HT-29 (cell line): ENCODE data around the gene GABBR2. TPM values are rescaled to one million over a fixed set of nuclear protein-coding genes. Genes with fewer than 3 reads are reported as not detected.

Source experiments
- DNase-seq: peaks from one replicate; pipeline ENCODE4 v3.0.0-alpha.2; 2015; ENCODE audit warnings: low spot score
- total RNA-seq: library from RNA; depleted of rRNA; stranded (reverse); fragments of >200 nt; shearing (Covaris generic); gene quantifications from 2 replicates; pipeline ENCODE4 v1.2.3, GENCODE V29; 2014

The GABBR2 gene
- total RNA-seq, 1 experiment from 2014 or later = not detected

GRCh38 chr9:98345011-98345410, 363.7 kb downstream of the GABBR2 start:
- no peak for DNase-seq

GRCh38 chr9:98344581-98344980, 364.2 kb downstream of the GABBR2 start:
- DNase-seq = no peak

GRCh38 chr9:98342820-98343210, 365.9 kb downstream of the GABBR2 start:
- DNase-seq = no peak

GRCh38 chr9:98342098-98342819, 366.5 kb downstream of the GABBR2 start:
- no peak for DNase-seq

GRCh38 chr9:98341157-98342097, 367.3 kb downstream of the GABBR2 start:
- no peak for DNase-seq

- DNase-seq = no peak
These were observed 368.5 kb downstream of the GABBR2 start for GRCh38 chr9:98339987-98340800.

- DNase-seq = no peak
These were observed 373.1 kb downstream of the GABBR2 start for GRCh38 chr9:98335661-98336060.

- no peak for DNase-seq
These were observed 373.9 kb downstream of the GABBR2 start for GRCh38 chr9:98334796-98335195.

- no peak for DNase-seq
These were observed 374.8 kb downstream of the GABBR2 start for GRCh38 chr9:98333703-98334582.

GRCh38 chr9:98332405-98332831, 376.3 kb downstream of the GABBR2 start:
- no peak for DNase-seq

- no peak for DNase-seq
These were observed 377.0 kb downstream of the GABBR2 start for GRCh38 chr9:98331536-98332259.

- no peak for DNase-seq
These were observed 377.9 kb downstream of the GABBR2 start for GRCh38 chr9:98330831-98331230.

GRCh38 chr9:98329904-98330303, 378.8 kb downstream of the GABBR2 start:
- DNase-seq = peak; percentile 19

GRCh38 chr9:98329281-98329680, 379.5 kb downstream of the GABBR2 start:
- DNase-seq = no peak

GRCh38 chr9:98328770-98329169, 380.0 kb downstream of the GABBR2 start:
- DNase-seq = no peak

- DNase-seq = no peak
These were observed 380.6 kb downstream of the GABBR2 start for GRCh38 chr9:98328141-98328540.

- DNase-seq = no peak
These were observed 381.5 kb downstream of the GABBR2 start for GRCh38 chr9:98327249-98327561.

GRCh38 chr9:98326459-98327248, 382.1 kb downstream of the GABBR2 start:
- DNase-seq = no peak

GRCh38 chr9:98324801-98325200, 383.9 kb downstream of the GABBR2 start:
- no peak for DNase-seq

- DNase-seq = no peak
These were observed 385.0 kb downstream of the GABBR2 start for GRCh38 chr9:98323831-98324135.
